ENCODE measurements around the gene GAREM2. TPM values are rescaled to one million over a fixed set of nuclear protein-coding genes. Genes with fewer than 3 reads are reported as not detected.

GAREM2 gene
- total RNA-seq, 4 donors from 2014 or later: 1.0 to 3.3 (median 2.0) TPM

- no peak for TF ChIP-seq CTCF (IDR thresholded peaks at IDR 0.05)
- DNase-seq (ENCODE audit: low spot score) (no peak), ATAC-seq (ENCODE audit: low FRiP score) (no peak)
Observed at GRCh38 chr2:26187114-26187513, 14.2 kb downstream of the GAREM2 start.

DNA sequence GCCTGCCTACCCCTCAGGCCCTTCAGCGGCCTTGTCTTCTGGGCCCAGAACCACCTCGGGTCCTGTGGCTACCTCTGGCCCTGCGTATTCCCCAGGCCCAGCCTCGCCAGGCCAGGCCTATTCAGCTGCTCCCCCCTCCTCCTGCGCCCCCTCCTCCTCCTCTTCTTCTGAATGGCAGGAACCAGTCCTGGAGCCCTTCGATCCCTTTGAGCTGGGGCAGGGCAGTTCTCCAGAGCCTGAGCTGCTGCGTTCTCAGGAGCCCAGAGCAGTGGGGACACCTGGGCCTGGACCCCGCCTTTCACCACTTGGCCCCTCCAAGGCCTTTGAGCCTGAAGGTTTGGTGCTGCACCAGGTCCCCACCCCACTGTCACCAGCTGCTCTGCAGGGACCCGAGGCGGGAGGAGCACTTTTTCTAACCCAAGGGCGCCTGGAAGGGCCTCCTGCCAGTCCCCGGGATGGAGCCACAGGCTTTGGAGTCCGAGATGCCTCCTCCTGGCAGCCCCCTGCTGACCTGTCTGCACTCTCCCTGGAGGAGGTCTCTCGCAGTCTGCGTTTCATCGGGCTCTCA, 14.7 kb downstream of the GAREM2 start:
- DNase-seq (ENCODE audit: low spot score) (no peak), ATAC-seq (ENCODE audit: low FRiP score) (no peak)

GRCh38 chr2:26189123-26189522, 16.2 kb downstream of the GAREM2 start:
- TF ChIP-seq CTCF (IDR thresholded peaks at IDR 0.05): no peak
- ATAC-seq (ENCODE audit: low FRiP score): no peak
- DNase-seq (ENCODE audit: low spot score): no peak

More for the DNA sequence above, 14.7 kb downstream of the GAREM2 start:
- no peak for TF ChIP-seq CTCF (IDR thresholded peaks at IDR 0.05)

DNA sequence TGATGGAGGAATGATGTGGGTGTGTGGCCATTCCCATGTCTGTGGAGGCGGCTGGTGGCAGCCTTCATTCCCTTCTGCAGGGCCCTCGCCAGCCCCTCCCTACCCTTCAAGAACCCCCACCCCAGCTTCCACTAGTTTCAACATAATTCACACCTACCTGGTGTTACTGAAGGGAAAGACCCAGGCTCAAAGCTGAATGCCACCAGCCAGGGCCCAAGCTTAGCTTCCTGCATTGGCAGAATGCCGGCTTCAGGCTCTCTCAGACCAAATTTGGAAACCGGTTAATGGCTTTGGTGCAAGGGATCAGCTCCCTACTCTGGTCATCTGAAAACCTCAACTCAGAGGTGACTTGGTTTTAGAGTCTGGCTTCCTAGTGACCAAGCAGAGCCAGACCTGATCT, 16.9 kb downstream of the GAREM2 start:
- no peak for ATAC-seq (ENCODE audit: low FRiP score)
- no peak for DNase-seq (ENCODE audit: low spot score)
- no peak for TF ChIP-seq CTCF (IDR thresholded peaks at IDR 0.05)

GRCh38 chr2:26190369-26190768, 17.5 kb downstream of the GAREM2 start:
- no peak for DNase-seq (ENCODE audit: low spot score)
- ATAC-seq (ENCODE audit: low FRiP score): no peak
- no peak for TF ChIP-seq CTCF (IDR thresholded peaks at IDR 0.05)

DNA sequence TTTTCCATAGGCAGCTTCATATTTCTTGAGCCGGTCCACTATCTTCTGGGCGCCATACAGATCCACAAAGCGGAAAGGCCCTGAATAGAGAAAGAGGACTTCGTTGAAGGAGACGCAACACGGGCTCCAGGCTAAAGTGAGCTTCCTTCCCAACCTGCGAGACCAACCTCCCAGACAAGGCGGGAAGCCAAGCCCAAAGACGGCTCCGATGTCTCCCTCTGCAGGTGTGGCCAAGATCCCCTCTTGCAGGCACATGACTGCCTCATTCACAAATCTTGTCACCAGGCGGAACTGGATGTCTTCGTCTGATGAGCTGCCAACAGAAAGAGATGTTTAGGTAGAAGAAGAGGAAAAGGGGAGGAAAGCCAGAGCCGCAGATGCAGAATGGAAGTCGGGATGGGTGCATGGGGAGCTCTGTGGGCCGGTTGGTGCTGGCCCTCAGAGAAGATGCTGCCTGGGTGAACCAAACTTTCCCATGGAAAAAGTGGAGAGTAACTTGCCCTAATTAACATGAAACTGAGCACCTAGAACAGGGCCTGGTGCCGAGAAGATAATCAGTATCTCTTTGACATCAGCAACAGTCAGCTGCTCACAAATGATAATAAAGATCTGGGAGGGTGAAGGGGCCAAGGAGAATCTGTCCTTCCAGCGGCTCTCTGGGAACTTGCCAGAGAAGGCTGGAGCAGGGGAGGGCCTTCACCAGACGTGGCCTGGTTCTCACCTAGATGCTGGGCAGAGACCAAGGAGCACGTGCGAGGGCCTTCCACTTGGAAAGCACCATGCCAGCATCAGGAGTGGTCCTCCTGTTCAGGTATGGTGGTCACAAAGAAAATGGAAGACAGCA, 18.6 kb downstream of the GAREM2 start:
- DNase-seq (ENCODE audit: low spot score): no peak
- ATAC-seq (ENCODE audit: low FRiP score): no peak
- TF ChIP-seq CTCF (IDR thresholded peaks at IDR 0.05): no peak
